ENCODE results near the gene KDM4B.
"Not testable (repeated sequence)": the region's sequence is repeated elsewhere in the genome, so short reads cannot be mapped to it uniquely, and the experiment has no call there.

KDM4B gene

DNA sequence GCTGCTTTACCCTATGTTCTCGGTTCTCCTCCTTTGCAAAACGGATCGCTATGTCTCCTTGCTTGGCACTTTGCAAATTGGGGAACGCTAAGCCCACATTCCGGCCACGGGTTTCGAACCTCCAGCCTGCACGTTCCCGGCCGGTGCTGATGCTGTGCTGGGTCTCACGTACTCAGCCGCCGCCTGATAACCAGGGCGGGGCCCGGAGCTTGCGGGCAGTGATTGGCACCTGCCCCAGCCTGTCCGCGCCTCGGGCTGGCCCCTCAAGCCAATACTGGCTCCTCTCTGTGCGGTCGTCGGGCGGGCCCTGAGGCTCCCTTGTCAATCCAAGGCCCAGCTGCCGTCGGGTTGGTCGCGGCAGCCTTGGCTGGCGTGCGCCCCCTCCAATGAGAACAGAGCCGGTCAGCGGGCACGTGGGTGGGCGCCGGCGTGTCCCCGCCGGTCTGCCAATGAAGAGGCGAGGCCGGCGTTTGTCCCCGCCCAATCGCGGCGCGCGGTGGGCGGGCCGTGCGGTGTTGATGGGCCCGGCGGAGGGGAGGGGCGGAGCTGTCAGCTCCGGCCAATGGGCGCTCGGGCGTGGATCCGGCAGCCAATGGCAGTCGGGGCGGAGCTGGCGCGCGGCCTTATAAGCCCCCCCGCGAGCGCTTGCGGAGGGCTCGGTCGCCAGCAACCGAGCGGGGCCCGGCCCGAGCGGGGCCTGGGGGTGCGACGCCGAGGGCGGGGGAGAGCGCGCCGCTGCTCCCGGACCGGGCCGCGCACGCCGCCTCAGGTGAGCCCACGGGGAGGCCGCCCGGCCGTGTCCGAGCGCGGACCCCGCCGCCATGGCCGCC, at the start of gene KDM4B:
KDM4B (plus strand) TSS at position 652 of the 830 bp plus-strand sequence. CDS start 63,778 bp downstream, outside the sequence.
- peak; percentile 98 for DNase-seq

DNA sequence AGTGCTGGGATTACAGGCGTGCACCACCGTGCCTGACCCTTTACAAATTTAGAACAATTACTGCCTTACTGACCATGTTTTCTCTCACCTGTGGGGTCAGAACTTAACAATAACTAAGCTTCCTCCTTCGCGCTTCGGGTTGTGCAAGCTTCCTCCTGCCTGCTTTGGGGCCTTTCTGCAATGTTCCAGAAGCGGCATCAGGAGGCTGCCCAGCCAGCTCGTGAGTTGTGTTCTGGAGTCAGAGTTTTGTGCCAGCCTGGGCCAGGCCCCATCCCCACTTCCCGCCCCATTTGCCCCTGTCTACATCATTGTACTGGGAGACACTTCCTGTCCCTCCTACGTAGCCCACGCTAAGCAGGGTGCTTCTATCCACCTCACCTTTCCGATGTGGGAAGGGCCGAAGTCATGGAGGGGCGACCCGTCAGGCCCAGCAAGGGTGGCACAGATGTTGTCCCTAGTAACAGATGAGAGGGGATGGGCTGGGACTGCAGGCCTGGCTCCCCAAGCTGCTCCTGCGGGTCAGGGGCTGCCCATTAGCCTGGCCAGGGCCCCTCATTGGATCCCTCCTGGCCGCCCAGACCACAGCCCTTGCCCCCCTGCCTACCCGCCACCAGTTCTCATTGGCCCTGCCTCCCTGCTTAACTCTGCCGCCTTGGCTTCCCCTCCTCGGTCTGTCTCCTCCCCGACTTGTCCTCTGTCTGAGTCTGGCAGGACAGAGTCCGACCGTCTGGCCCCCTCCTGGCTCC, 46.2 kb upstream of the KDM4B start:
- DNase-seq = no peak

DNA sequence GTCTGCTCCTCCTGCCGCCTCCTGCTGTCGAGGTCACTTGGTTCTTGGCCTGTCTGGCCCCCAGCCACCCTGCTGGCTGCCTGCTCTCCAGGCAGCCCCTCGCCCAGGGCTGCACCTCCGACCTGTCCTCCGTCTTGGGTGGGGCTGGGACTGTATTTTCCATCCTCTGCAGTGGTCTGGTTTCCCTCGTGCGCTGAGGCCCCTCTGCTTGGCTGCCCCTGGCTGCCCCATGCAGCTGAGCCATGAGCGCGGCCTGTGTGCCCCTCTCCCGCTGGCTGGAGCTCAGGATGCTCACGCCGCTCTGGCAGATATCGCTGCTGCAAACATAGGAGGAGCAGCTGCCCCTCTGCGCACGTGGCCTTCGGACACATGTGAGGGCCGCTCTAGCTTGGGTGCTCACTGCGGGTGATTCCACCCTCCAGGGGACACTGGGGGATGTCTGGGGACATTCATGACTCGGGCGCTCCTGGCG, 45.6 kb upstream of the KDM4B start:
- DNase-seq = no peak

DNA sequence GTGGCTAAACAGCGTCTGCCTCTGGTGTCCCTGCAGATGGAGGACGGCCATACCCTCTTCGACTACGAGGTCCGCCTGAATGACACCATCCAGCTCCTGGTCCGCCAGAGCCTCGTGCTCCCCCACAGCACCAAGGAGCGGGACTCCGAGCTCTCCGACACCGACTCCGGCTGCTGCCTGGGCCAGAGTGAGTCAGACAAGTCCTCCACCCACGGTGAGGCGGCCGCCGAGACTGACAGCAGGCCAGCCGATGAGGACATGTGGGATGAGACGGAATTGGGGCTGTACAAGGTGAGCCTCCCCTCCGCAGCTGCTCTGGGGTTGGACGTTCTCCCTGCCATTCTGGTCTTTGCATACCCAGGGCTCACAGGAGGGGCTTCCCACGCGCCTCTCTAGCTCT, 39.7 kb upstream of the KDM4B start:
- DNase-seq = no peak

DNA sequence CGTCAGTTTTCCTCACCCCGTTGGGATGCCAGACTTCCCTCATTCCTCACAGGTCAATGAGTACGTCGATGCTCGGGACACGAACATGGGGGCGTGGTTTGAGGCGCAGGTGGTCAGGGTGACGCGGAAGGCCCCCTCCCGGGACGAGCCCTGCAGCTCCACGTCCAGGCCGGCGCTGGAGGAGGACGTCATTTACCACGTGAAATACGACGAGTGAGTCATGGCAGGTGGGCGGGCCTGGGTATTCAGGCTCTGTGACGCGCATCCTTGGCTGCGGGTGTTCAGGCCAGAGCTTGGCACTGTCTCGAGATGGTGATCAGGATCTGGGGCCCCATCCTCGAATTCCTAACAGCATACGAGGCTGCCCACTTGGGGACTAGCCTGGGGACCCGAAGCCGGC, 38.2 kb upstream of the KDM4B start:
- DNase-seq = no peak

DNA sequence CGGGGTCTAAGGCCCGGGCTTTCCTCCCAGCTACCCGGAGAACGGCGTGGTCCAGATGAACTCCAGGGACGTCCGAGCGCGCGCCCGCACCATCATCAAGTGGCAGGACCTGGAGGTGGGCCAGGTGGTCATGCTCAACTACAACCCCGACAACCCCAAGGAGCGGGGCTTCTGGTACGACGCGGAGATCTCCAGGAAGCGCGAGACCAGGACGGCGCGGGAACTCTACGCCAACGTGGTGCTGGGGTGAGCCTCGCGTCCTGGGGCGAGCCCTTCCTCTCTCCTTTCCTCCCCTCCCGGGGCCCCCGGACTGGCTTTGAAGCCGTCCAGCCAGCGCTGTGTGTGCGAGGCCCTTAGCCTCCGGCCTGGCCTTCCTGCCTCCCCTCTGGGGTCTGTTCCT, 36.2 kb upstream of the KDM4B start:
- DNase-seq = no peak

DNA sequence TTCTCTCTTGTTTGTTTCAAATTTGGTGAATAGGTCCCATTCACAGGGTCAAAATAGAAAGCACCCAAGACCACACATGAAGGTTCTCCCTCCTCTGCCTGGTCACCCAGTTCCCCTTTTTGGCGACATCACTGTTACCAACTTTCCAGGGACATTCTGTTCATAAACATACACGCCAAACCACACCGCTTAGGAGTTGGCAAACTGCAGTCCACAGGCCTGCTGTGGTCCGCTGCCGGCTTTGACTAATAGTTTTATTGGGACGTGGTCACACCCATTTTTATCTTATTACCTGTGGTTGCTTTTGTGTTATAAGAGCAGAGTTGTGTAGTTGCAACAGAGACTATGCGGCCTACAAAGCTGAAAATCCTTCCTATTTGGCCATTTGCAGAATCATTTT, 35.4 kb upstream of the KDM4B start:
- DNase-seq = no peak

DNA sequence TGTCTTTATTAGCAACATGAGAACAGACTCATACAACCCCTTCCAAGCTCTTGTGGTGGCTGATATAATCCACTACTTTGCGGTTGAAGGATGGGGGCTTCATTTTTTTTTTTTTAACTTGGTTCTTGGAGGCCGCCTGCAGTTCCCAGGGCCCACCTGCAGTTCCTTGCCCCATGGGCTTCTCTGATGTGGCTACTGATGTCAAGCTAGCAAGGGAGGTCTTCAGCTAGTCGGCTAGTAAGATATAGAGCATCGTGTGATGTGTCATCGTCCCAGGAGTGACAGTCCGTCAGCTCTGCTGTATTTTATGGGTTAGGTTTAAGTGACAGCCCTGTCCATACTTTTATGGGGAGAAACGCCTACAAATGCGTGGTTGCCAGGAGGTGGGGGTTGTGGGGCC, 33.5 kb upstream of the KDM4B start:
- no peak for DNase-seq

DNA sequence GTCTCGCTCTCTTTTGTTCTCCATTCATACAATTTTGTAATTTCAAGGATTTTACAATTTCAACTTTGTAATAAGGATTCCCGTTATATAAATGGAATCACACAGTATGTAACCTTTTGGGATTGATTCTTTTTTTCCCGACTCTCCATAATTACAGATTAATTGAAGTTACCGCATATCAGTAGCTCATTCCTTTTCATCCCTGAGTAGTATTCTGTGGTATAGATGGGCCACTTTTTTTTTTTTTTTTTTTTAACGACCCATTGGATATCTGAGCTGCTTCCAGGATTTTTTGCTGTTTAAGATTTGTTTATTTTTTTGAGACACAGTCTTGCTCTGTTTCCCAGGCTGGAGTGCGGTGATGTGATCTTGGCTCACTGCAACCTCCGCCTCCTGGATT, 31.9 kb upstream of the KDM4B start:
- DNase-seq = no peak

DNA sequence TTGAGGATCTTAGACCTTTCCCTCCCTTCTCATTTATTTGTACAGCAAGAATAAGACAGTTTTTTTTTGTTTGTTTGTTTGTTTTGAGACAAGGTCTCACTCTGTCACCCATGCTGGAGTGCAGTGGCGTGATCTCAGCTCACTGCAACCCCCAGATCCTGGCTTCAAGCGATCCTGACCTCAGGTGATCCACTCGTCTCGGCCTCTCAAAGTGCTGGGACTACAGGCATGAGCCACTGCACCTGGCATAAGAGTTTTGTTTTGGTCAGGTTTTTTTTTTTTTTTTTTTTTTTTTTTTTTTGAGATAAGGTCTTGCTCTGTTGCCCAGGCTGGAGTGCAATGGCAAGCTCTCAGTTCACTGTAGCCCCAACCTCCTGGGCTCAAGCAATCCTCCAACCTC, 30.5 kb upstream of the KDM4B start:
- DNase-seq = not testable (repeated sequence)

DNA sequence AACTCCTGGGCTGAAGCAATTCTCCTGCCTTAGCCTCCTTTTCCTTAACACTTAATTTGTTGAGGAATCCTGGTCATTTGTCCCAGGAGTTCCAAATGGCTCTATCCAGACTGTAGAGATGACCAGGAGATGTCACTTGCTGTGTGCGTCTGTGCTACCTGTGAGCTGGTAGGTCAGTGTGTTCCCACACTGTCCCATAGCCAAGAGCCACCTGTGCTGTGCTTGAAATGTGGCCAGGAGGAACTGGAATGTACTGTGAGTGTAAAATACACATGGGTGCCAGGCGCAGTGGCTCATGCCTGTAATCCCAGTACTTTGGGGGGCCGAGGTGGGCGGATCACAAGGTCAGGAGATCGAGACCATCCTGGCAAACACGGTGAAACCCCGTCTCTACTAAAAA, 29.4 kb upstream of the KDM4B start:
- no peak for DNase-seq

DNA sequence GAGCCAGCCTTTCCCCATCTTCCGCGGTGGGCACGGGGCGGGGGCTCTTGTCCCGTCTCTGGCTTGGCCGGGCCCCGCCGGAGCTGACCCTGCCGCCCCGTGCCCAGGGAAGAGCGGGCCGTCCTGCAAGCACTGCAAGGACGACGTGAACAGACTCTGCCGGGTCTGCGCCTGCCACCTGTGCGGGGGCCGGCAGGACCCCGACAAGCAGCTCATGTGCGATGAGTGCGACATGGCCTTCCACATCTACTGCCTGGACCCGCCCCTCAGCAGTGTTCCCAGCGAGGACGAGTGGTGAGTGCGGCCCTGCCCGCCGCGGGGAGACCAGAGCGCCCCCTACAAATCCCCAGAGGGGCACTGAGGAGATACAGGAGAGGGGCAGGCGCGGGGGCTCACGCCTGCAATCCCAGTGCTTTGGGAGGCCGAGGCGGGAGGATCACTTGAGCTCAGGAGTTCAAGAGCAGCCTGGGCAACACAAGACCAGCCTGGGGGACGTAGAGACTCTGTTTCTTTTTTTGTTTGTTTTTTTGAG, 27.2 kb upstream of the KDM4B start:
- not testable (repeated sequence) for DNase-seq

DNA sequence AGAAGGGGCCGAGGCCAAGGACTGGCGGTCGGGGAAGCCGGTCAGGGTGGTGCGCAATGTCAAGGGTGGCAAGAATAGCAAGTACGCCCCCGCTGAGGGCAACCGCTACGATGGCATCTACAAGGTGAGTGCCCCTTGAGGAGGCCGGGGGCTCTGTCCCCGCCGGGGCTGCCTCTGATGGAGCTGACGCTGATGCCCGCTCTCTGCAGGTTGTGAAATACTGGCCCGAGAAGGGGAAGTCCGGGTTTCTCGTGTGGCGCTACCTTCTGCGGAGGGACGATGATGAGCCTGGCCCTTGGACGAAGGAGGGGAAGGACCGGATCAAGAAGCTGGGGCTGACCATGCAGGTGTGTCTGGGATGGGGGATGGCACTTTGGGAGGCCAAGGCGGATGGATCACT, 18.3 kb upstream of the KDM4B start:
- DNase-seq = not testable (repeated sequence)

DNA sequence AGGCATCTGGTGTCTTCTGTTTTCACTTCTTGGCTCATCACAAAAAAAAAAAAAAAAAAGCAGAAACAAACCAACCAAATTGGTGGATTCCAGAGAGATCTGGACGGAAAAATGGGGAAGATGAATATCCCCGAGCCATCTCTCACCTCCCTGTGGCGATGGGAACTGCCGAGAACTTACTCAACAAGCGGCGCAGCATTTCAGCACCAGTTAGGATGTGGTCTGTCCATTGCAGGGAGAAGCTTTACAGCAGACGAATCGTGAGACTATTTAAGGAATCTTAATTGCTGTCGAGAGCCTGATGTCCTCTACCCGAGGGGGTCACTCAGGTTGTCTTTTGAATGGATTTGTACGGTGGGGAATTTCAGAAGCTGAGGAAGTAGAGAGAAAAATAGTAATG, 17.3 kb upstream of the KDM4B start:
- no peak for DNase-seq

DNA sequence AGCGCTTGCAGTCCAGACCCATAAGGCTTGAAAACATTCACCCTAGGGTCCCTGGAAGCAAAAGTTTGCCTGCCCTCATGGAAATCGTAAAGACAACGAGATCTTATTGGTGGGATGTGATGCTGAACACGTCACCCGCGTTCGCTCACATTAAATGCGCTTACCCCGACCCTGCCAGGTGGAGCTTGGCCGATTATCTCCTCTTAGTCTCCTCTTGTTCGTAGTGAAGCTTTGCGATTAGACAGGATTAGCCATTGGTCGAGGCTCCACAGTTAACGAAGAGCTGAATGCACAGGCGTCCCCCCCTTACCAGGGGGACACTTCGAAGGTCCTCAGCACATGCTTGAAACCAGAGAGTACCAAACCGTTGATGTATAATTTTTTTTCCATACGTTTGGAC, 16.0 kb upstream of the KDM4B start:
- no peak for DNase-seq

DNA sequence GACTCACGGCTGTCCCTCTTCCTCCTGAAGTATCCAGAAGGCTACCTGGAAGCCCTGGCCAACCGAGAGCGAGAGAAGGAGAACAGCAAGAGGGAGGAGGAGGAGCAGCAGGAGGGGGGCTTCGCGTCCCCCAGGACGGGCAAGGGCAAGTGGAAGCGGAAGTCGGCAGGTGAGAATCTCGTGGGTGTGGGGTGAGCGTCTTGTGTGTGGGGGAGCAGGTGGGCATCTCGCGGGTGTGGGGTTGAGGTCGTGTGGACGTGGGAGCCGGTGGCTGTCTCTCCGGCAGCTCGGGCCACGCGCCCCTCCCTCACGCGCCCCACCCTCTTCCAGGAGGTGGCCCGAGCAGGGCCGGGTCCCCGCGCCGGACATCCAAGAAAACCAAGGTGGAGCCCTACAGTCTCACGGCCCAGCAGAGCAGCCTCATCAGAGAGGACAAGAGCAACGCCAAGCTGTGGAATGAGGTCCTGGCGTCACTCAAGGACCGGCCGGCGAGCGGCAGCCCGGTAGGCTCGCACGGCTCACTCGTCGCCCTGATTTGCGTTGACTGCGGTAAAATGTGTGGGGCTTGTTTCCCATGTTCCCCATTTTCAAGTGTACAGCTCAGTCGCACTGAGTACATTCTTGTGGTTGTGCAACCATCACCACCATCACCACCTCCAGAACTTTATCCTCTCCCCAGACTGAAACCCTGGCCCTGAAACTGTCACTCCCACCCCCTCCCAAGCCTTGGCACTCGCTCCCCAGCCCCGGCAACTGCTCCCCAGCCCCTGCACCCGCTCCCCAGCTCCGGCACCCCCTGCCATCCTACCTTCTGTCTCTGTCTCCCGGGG, 14.4 kb upstream of the KDM4B start:
- DNase-seq = not testable (repeated sequence)

DNA sequence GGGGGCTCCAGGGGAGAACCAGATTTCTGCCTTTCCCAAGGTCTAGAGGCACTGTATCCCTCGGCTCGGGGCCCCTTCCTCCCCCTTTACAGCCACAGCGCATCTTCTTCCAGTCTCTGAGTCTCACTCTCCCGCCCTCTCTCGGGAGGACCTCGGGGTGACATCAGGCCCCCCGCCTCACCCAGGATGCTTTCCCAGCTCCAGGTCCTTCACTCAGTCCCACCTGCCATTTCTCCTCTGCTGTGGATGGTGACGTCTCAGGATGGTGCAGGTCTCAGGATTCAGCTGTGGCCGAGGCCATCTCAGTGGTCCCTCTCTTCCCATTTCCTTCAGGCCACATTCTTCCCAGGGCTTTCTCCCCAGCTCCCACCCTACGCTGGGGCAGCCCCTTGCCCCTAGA, 13.6 kb upstream of the KDM4B start:
- no peak for DNase-seq

DNA sequence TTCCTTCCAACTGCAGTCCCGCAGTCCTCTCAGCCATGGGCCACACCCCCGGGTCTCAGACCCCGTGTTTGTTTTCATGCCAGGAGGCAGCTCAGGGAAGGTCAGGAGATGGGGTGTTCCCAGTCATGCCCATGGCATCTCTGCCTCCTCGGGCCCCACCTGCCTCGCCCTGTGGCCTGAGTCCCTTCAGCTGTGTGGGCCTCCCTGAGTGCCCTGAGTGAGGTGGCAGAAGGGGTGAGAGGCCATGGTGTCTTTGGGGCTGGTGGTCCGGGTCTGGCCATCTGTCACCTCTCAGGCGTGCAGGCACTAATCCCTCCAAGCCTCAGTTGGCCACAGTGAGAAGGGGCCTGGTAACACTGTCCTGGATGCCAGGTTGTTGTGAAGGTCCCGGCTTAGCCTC, 10.9 kb upstream of the KDM4B start:
- DNase-seq = no peak

DNA sequence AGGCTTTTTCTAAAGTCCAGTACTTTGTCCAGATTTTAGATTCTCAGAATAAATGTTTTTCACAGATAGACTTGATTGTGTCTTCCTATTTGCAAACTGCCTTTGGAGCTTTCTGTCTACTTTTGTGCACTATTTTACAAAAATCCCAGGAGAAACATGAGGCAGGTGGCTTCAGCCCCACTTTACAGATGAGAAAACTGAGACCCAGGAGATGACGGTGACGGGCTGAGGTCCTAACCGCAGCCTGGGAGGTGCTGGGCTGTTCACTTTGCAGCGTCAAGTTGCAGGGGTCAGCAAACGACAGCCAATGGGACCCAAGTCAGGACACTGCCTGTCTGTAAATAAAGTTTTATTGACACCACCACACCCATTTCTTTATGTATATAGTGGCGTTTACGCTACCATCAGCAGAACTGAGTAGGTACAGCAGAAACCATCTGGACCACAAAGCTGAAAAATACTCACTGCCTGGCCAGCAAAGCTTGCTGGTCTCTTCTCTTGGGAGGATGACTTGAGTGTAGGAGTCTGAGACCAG, 6.8 kb upstream of the KDM4B start:
- DNase-seq = no peak

DNA sequence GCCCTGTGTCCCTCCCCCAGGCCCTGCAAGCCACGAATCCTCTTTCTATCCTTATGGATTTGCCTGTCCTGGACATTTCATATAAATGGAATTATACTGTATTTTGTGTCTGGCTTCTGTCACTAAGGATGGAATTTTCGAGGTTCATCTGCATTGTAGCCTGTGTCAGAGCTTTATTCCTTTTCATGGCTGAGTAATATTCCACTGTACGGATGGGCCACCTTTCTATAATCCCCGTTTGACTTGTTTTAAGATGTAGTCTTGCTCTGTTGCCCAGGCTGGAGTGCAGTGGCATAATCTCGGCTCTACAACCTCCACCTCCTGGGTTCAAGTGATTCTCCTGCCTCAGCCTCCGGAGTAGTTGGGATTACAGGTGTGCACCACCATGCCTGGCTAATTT, 3.9 kb upstream of the KDM4B start:
- DNase-seq = no peak

DNA sequence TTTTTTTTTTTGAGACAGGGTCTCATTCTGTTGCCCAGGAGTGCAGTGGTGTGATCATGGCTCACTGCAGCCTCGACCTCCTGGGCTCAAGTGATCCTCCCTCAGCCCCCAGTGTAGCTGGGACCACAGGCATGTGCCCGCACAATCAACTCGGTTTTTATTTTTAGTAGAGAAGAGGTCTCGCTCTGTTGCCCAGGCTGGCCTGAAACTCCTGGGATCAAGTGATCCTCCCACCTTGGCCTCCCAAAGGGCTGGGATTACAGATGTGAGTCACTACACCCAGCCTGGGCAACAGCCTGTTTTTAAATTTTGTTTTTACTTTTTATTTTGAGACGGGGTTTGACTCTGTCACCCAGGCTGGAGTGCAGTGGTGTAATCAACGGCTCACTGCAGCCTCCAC, 2.3 kb upstream of the KDM4B start:
- DNase-seq = no peak

DNA sequence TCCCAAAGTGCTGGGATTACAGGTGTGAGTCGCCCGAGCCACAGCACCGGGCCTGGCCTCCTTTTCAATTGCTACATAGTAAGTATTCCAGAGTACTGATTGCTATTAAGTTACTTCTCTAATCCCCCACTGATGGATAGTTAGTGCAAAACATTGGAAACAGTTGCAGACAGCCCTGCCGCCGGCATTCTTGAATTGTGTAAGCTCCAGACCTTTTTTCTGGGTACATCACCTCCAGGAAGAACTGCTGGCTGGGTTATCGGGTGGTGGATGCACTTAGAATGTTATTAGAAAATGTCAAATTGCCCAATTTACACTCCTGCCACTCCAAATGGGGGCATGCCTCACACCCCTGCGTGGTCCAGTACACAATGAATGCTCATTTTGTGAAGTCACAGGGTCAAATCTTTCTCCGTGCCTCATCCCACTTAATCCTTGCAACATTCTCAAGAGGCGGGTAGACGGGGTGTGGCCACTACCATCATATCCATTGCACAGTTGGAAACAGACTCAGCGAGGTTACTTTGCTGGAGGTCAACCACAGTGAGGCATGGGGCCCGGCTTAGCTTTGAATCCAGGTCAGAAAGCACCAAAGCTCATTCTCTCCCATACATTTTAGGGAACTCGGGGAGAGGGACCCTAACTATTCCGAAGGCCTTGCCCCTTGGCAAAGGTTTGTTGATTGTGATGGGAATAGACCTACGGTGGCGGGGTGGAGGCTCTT, 1.0 kb upstream of the KDM4B start:
- no peak for DNase-seq

Measured in activated CD4-positive, alpha-beta T cell treated with anti-CD3 and anti-CD28 coated beads, Interleukin-2, amount 50 U/mL, for 1 hour (primary cell).